ENCODE results near the gene SV2C. TPM values are rescaled to one million over a fixed set of nuclear protein-coding genes. Genes with fewer than 3 reads are reported as not detected.
"Not testable (repeated sequence)": the region's sequence is repeated elsewhere in the genome, so short reads cannot be mapped to it uniquely, and the experiment has no call there.

The SV2C gene
- total RNA-seq, 1 experiment from 2014 or later: 0.85 TPM

DNA sequence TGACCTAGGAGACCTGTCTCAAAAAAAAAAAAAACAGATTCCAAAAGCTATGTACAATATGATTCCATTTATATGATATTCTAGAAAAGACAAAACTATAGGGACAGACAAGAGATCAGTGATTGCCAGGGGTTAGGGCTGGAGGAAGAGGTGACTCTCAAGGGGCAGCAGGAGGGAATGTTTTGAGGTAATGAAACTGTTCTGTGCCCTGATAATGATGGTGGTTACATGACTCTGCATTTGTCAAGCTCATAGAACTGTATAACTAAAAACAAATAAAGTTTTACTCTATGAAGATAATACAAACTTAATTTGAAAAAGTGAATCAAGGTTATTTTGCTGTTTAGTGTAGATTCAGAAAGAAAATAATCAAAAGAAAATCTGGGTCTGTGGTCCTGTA lies 194.6 kb downstream of the SV2C start:
- in situ Hi-C loops (cut with HindIII; ENCODE audit: low sequenced_read_pairs): no loop called here
- no peak for DNase-seq (ENCODE audit: low spot score)

GRCh38 chr5:76278261-76278789 lies 195.1 kb downstream of the SV2C start:
- in situ Hi-C loops (cut with HindIII; ENCODE audit: low sequenced_read_pairs): no loop called here
- DNase-seq (ENCODE audit: low spot score): no peak

DNA sequence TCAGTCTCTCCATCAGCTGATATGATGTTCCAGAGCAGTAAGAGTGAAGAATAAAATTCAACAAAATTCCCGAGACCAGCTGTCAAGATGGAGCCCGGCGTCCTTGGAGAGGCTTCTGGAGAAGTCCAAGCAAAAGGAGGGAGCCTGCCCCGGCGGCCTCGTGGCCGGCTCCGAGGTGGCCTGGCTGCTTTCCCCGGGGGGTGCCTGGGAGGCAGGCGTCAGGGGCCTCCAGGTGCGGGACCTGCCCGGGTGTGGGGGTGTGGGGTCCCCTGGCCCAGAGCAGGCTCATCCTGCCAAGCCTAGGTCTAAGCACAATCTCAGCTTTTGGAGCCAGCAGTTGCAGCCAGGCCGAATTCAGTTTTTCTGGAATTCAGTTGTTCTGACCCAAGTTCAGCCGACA lies 197.3 kb downstream of the SV2C start:
- no peak for DNase-seq (ENCODE audit: low spot score)
- in situ Hi-C loops (cut with HindIII; ENCODE audit: low sequenced_read_pairs): no loop called here

DNA sequence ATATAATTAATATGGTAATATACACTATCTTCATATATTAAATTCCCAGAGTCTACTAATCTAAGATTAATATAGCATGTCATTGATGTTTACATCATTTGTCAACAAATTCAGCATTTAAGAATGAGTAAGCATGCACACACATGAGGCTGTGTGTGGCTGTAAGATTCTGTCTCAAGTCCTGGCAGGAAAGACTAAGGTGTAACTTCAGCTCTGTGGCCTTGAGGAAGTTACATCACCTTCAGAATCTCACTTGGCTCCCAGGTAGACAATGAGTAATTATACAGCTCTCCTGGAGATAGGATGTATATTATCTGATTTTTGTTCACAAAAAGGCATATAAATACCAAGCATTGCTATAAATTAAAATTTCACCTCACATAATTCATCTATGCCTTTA lies 200.5 kb downstream of the SV2C start:
- in situ Hi-C loops (cut with HindIII; ENCODE audit: low sequenced_read_pairs): no loop called here
- no peak for DNase-seq (ENCODE audit: low spot score)

DNA sequence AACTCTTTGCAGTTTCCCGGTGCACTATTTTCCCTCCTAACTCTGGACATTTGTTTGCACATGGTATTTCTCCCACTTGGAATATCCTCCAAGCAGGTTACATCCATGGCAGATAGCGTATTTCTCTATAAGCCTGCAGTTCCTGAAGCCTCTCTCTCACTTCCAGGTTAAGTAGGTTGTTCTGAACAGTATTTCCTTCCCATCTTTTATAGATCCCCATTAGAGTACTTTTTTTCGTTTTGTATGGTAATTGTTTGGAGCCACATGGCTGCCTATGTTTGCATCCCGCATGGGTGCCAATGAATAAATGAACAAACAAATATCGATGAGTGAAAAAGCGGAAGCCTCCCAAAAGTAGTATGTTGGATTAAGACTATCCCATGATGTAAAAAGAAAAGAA lies 206.5 kb downstream of the SV2C start:
- no peak for DNase-seq (ENCODE audit: low spot score)
- in situ Hi-C loops (cut with HindIII; ENCODE audit: low sequenced_read_pairs): no loop called here

DNA sequence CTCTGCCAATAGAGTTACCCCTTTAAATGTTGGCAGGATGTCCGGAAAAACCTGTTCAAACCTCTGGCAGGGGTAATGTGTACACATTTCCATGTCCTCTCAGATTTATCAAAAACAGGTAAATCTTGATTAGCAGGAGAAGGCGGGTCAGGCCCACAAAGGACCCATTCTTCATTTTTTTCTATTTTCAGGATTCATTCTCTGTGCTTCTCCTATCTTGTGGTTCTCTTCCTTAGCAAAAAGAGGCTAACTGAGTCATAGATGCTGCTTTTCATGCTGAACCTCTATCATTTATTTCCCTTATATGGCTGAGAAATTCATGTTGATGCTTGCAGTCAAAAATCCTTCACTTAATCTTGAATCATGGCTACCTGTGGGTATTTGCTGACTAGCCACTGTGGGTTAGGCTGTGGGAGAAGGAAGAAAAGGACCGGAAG lies 207.2 kb downstream of the SV2C start:
- in situ Hi-C loops (cut with HindIII; ENCODE audit: low sequenced_read_pairs): no loop called here
- DNase-seq (ENCODE audit: low spot score): no peak

DNA sequence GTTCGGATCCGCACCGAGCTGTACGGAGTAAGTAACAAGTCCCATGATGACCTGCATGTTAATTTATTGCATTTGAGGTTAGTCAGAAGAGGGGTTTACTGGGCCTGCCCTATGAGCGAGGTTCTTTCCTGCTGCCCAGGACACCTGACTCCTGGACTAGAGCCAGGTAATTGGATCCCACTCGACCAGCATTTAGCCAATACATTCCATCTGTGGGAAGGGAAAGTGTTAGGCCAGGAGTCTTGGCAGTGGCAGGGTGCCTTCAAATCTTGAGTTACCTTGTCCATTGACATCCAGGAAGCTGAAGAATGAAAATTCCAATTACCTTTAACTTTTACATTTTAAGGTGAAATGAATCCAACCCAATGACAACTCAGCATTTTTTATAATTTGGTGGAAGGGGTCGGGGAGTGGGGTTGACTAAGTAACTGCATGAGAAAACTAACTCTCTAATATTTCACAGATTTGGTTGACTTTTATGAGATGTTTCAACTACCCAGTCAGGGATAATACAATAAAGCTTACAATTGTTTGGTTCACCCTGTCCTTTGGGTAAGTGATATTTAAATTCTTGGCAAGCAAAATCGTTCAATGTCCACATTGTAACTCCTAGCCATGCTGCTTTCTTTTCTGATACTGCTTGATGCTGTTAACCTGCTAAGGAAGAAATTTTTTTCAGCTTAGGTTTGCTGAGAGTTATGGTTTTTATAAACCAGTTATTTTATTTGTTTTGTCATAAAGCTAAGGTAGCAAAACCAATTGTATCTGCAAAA lies 208.3 kb downstream of the SV2C start:
- in situ Hi-C loops (cut with HindIII; ENCODE audit: low sequenced_read_pairs): no loop called here
- DNase-seq (ENCODE audit: low spot score): no peak

DNA sequence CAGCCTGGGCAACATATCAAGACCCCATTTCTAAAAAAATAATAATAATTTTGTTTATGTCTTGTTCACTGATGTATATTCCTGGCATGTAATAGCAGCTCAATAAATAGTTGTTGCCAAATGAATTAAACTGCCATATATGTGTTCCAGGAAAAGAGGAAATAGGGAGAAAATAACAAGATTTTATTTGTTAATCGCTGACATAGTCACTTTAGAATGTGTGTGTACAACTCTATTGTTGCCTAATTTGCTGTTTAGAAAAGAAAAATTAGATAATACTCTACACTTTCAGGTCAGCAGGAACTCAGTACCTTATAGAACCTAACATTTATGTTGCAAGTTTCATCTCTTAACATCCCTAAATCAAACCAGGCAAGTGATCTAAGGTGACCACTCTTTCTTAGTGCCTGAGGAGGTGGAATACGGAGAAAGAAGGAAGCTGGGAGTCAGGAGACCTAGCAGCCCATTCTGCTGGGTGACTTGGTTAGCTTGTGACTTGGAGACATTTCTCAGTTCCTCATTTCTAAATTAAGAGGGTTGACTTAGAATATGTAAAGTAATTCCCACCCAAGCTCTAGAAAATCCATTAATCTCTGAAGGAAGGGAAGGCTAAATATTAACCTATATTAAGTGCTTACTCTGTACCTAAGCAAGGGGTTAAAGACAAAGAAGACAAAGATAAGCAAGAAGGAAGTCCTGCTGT lies 209.6 kb downstream of the SV2C start:
- in situ Hi-C loops (cut with HindIII; ENCODE audit: low sequenced_read_pairs): no loop called here
- no peak for DNase-seq (ENCODE audit: low spot score)

DNA sequence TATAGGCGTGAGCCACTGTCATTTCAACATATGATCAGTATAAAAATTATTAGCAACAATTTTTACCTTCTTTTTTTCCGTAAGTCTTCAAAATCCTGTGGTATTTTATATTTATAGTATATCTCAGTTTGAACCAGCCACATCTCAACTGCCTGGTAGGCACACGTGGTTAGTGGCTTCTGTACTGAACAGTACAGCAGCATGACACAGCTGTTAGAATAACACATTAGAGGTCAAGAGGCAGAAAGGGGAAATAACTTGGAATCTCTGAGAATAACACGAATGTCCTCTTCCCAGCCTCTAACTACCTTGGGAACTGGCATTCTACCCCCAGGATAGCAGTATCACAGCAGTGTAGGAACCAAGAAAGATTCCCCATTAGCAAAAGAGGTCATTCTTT lies 211.4 kb downstream of the SV2C start:
- no peak for DNase-seq (ENCODE audit: low spot score)
- in situ Hi-C loops (cut with HindIII; ENCODE audit: low sequenced_read_pairs): no loop called here

GRCh38 chr5:76298852-76299251 lies 215.7 kb downstream of the SV2C start:
- DNase-seq (ENCODE audit: low spot score): no peak
- in situ Hi-C loops (cut with HindIII; ENCODE audit: low sequenced_read_pairs): no loop called here

DNA sequence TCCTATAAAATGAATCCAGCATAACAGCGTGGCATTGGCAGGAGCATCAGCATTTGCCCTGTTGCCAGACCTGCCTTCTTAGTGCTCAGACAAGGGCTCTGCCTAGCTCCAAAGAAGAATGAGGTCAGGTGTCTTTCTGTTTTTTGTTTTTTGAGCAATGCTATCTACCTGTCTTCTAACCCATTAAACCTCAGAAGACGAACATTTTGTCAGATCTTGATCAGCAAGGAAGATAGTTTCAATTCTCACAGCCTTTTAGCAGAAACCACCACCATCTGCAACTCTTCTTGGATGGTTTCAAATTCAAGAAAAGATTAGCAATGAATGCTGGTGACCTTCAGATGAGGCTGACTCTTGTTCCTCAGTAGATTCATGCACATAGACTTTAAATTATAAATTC lies 216.4 kb downstream of the SV2C start:
- in situ Hi-C loops (cut with HindIII; ENCODE audit: low sequenced_read_pairs): no loop called here

DNA sequence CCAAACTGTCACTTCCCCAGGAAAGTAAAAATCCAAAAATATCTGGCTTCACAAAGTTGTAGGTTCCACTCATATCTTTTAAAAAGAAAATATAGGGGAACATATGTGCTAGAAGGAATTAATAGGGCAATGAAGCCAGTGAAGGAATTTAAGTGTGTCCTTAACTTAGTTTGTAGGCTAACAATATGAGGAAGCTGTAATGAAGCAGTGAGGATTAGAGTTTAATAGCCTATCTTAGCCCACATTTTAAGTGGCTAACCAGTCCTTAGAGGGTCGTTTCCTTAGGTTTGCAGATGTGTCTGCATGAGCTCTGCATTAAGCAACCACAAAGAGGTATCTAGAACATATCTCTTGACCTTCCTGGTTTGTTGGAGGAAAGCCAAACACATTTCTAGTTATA lies 218.7 kb downstream of the SV2C start:
- in situ Hi-C loops (cut with HindIII; ENCODE audit: low sequenced_read_pairs); DNase-seq (ENCODE audit: low spot score): not testable (repeated sequence)

More for the DNA sequence above, 216.4 kb downstream of the SV2C start:
- no peak for DNase-seq (ENCODE audit: low spot score)

DNA sequence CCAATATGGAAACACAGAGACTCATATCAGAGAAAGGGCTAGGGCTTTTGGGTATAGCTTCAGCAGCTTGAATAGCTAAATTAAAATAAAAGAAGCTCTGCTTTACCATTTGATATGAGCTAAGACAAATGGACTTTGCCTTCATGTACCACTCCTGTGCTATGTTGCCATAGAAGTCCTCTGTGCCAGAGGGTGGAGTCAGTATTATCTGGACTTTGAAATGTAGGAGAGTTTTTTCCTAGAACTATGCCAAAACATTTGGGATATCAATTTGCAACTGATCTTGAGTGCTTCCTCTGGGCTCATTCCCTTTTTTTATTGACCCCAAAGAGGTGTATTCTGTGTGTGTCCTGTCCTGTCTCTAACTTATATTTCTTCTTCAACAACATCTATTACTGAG lies 219.5 kb downstream of the SV2C start:
- DNase-seq (ENCODE audit: low spot score); in situ Hi-C loops (cut with HindIII; ENCODE audit: low sequenced_read_pairs): not testable (repeated sequence)

DNA sequence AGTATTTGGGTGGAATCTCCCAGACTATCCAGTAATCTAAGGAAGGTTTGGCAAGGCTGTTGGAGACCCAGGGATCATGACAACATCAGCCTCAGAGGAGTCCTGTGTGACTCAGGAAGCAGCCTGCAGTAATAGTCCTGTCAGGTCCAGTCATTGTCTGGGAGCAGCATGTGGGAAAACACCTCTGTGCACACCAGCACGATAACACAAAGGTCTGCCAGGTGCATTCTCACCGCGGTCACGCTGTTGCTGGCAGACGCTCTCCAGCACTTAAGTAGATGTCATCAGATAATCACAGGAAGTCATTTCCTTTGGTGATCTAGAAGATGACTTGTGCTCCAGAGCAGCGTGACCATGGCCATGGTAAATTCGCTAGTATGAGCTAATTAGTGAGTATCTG lies 220.7 kb downstream of the SV2C start:
- in situ Hi-C loops (cut with HindIII; ENCODE audit: low sequenced_read_pairs): no loop called here
- no peak for DNase-seq (ENCODE audit: low spot score)

DNA sequence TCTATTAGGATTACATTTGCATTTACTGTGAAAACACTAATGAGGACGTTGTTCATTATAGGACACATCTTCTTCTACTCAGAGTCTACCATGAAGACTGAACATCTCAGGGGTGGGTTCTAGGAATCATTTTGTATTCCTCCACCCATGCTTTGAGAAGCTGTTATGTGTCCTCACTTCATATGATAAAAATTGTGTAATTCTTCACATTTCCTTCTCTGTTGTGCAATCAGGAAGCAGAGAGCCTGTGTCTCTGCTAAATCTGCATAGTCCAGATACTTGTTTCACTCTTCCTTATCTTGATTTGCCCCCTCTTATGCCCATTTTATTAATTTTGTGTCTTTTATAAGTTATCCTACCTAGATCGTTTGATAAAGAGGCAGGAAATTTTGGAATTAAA lies 222.1 kb downstream of the SV2C start:
- no peak for DNase-seq (ENCODE audit: low spot score)
- in situ Hi-C loops (cut with HindIII; ENCODE audit: low sequenced_read_pairs): no loop called here

GRCh38 chr5:76305775-76306174 lies 222.6 kb downstream of the SV2C start:
- in situ Hi-C loops (cut with HindIII; ENCODE audit: low sequenced_read_pairs): no loop called here
- DNase-seq (ENCODE audit: low spot score): no peak

DNA sequence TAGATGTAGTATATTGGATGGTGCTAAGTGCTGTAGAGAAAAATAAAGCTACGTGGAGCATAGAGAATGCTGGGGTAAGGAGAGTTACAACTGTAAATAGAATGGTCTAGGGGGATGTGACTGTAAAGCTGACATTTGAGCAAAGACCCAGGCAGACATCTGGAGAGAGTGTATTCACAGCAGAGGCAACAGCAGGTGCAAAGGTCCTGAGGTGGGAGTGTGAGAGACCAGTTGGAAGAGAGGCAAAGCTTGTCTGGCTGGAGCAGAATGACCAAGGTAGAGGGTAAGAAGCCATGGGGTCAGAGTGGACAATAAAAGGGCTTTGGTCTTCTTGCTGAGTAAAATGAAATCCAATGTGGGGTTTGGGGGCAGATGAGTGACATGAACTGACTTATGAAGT lies 227.0 kb downstream of the SV2C start:
- DNase-seq (ENCODE audit: low spot score): no peak
- in situ Hi-C loops (cut with HindIII; ENCODE audit: low sequenced_read_pairs): no loop called here

DNA sequence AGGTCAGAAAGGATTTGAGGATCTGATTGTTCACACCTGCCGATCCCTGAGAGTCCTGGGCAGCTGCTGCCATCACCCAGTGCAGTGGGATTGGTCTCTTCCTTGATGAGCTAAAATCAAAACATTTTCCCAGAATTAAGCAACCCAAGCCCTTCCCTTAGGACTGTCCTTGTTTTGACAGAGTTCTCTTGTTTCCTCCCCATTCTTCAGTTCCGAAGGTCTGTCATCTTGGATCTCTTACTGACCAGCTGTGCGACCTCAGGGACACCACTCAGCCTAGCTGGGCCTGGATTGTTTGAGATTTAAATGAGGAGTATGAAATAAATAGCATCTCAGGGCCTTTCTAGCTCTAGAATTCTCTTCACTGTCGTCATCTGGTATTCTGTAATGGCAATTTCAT lies 229.6 kb downstream of the SV2C start:
- in situ Hi-C loops (cut with HindIII; ENCODE audit: low sequenced_read_pairs): no loop called here
- no peak for DNase-seq (ENCODE audit: low spot score)

DNA sequence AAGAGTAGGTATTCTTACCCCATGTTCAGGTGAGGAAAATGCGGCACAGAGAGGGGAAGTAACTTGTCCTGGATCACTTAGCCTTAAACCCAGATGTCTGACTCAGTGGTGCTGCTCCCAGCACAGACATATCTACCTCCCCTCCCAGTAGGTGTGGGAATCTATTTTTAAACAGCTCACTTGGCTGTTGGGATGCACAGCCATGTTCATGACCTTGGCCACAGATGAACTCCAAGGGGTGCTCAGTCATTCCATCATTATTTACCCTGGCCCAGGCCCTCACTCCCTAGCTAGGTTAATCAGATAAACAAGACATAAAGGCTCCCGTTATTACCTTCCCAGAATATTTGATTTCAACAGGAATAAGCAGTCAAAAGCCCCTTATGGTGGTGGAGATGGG lies 231.5 kb downstream of the SV2C start:
- in situ Hi-C loops (cut with HindIII; ENCODE audit: low sequenced_read_pairs): no loop called here
- DNase-seq (ENCODE audit: low spot score): no peak

DNA sequence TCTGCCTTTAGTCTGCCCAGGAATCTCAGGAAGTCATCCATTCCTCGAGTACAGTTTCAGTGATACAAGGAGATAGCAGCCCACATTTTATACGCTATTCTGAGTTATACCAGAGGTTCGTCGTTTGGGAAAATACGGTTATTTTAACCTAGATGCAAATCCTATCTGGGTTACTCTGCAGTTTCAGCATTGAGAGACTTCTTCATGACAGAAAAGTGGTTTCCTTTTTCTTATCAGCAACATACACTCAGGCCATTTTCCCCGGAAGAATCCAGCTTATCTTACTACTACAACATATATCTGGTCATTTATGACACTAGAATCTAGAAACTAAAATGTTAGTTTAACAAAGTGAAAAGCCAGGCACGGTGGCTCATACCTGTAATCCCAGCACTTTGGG lies 236.5 kb downstream of the SV2C start:
- no peak for DNase-seq (ENCODE audit: low spot score)
- in situ Hi-C loops (cut with HindIII; ENCODE audit: low sequenced_read_pairs): no loop called here

DNA sequence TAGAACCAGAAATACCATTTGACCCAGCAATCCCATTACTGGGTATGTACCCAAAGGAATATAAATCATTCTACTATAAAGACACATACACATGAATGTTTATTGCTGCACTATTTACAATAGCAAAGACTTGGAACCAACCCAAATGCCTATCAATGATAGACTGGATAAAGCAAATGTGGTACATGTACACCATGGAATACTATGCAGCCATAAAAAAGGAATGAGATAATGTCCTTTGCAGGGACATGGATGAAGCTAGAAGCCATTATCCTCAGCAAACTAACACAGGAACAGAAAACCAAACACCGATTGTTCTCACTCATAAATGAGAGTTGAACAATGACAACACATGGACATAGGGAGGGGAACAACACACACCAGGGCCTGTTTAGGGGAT lies 240.3 kb downstream of the SV2C start:
- DNase-seq (ENCODE audit: low spot score); in situ Hi-C loops (cut with HindIII; ENCODE audit: low sequenced_read_pairs): not testable (repeated sequence)
